ENCODE data around the gene ADAMTSL4. TPM values are rescaled to one million over a fixed set of nuclear protein-coding genes. Genes with fewer than 3 reads are reported as not detected.

Gene ADAMTSL4
- total RNA-seq, 1 donor from 2014 or later = 46.3 TPM

DNA sequence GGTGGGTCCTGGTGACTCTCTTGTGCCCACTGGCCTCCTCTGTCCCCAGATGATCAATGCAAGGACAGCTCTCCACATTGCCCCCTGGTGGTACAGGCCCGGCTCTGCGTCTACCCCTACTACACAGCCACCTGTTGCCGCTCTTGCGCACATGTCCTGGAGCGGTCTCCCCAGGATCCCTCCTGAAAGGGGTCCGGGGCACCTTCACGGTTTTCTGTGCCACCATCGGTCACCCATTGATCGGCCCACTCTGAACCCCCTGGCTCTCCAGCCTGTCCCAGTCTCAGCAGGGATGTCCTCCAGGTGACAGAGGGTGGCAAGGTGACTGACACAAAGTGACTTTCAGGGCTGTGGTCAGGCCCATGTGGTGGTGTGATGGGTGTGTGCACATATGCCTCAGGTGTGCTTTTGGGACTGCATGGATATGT lies 10.8 kb downstream of the ADAMTSL4 start:
- Histone ChIP-seq H3K4me3 (peak overlapping the region; percentile 64), H3K4me1 (peaks cover 61% of the 10 kb centered on the region)
- intact Hi-C loops (cut with micrococcal nuclease) = loop anchor here (2.0 kb wide), 1 partner anchor 61 kb away; no protein-coding TSS in a partner anchor

DNA sequence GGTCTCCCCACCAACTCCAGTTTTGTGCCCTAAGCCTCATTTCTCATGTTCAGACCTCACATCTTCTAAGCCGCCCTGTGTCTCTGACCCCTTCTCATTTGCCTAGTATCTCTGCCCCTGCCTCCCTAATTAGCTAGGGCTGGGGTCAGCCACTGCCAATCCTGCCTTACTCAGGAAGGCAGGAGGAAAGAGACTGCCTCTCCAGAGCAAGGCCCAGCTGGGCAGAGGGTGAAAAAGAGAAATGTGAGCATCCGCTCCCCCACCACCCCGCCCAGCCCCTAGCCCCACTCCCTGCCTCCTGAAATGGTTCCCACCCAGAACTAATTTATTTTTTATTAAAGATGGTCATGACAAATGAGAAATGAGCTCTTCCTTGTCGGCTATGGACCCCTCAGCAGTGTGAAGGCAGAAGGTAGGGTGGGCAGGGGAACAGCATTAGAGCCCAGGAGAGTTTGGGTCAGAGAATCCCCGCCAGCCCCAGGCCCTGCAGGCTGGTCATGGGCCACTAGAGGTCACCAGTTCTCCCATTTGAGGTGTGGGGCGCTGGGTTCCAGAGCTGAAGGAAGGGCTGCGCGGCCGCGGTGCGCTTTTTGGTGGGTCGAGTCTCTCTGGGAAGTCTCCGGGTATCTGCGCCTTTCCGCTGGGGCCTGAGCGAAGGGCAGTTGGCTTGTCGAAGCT lies 11.5 kb downstream of the ADAMTSL4 start:
- Histone ChIP-seq H3K36me3 (peaks cover 16% of the 10 kb centered on the region), H3K4me3 (peak overlapping the region; percentile 64), H3K27ac (replicated peaks) (peak overlapping the region; percentile 96), H3K9me3 (replicated peaks) (no peaks in the 10 kb centered on the region), H3K4me1 (peaks cover 68% of the 10 kb centered on the region), H3K27me3 (ENCODE audit: low read depth) (no peaks in the 10 kb centered on the region)
- intact Hi-C loops (cut with micrococcal nuclease) = loop anchor here (2.0 kb wide), 1 partner anchor 60 kb away; no protein-coding TSS in a partner anchor
- peak; percentile 90 for DNase-seq
- TF ChIP-seq, protein P1, sequence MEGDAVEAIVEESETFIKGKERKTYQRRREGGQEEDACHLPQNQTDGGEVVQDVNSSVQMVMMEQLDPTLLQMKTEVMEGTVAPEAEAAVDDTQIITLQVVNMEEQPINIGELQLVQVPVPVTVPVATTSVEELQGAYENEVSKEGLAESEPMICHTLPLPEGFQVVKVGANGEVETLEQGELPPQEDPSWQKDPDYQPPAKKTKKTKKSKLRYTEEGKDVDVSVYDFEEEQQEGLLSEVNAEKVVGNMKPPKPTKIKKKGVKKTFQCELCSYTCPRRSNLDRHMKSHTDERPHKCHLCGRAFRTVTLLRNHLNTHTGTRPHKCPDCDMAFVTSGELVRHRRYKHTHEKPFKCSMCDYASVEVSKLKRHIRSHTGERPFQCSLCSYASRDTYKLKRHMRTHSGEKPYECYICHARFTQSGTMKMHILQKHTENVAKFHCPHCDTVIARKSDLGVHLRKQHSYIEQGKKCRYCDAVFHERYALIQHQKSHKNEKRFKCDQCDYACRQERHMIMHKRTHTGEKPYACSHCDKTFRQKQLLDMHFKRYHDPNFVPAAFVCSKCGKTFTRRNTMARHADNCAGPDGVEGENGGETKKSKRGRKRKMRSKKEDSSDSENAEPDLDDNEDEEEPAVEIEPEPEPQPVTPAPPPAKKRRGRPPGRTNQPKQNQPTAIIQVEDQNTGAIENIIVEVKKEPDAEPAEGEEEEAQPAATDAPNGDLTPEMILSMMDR (IDR thresholded peaks at IDR 0.05; ENCODE audit: borderline replicate concordance) = peak; percentile 89

More for the DNA sequence above, 10.8 kb downstream of the ADAMTSL4 start:
- H3K27ac ChIP-seq (replicated peaks) = peak overlapping the region; percentile 96
- TF ChIP-seq, protein P1 (IDR thresholded peaks at IDR 0.05; ENCODE audit: borderline replicate concordance) = peak; percentile 94
- peak; percentile 78 for DNase-seq
- no peaks in the 10 kb centered on the region for H3K27me3 ChIP-seq (ENCODE audit: low read depth)
- H3K36me3 ChIP-seq = peaks cover 22% of the 10 kb centered on the region
- H3K9me3 ChIP-seq (replicated peaks) = no peaks in the 10 kb centered on the region

DNA sequence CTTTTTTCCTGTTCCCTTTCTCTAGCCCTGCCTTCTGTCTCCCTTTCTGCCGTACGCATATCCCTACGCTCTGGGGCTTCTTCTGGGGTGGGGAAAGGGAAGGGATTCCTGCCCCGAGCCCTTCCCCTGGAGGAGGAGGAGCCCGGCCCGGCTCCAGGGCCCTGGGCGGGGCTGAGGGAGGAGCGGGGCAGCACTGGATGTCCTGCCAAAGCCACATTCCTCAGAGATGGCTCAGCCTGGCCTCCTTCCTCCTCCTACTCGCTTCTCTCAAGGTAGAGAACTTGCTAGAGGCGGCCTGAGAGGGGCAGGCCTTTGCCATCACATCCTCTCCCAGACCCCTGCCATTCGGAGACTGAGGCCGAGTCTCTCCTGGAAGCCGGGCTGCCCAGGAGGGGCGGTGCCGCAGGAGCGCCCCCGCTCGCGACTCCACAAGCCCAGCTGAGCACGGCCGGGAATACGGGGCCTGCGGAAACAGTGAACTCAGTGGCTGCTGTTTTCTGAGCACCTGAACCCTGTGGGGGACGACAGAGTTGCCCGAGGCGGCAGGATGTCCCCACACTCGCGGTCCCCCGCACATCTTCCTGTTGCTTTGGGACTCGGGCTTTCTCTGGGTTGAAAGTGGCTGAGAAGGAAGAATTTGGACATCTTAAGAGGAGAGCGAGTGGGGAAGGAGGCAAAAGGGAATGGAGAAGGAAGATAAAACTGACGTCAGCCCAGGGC lies 12.2 kb downstream of the ADAMTSL4 start:
- Histone ChIP-seq H3K27me3 (ENCODE audit: low read depth) (no peaks in the 10 kb centered on the region), H3K36me3 (peaks cover 11% of the 10 kb centered on the region), H3K27ac (replicated peaks) (peak overlapping the region; percentile 96), H3K4me3 (peak overlapping the region; percentile 64), H3K4me1 (peaks cover 75% of the 10 kb centered on the region), H3K9me3 (replicated peaks) (no peaks in the 10 kb centered on the region)
- TF ChIP-seq, protein P1 (IDR thresholded peaks at IDR 0.05; ENCODE audit: borderline replicate concordance) = no peak
- DNase-seq = peak; percentile 94
- intact Hi-C loops (cut with micrococcal nuclease) = loop anchor here (2.0 kb wide), 1 partner anchor 59 kb away; no protein-coding TSS in a partner anchor

DNA sequence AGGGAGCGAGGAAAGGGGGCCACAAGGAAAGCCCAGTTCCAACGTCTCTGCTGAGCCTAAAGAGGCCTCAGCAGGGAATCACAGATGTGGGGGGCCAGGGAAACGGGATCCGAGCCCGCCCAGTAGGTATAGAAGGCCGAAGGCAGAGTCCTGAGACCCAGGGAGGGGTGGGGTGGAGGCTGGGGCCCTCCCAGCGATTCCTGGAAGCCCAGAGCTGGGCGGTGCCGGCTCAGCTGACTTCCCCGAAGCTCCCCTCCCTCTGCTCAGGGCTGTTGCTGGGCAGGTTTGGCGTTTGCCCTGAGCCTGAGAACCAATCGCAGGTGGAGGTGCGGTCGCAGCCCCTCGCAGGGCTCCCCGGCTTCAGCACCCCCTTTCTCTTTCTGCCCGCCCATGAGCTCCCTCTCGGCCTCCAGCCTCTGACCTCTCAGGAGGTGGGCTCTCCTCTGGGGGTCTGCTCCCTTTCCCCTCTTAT lies 12.8 kb downstream of the ADAMTSL4 start:
- H3K27me3 ChIP-seq (ENCODE audit: low read depth) = no peaks in the 10 kb centered on the region
- H3K27ac ChIP-seq (replicated peaks) = peak overlapping the region; percentile 96
- intact Hi-C loops (cut with micrococcal nuclease) = loop anchor here (2.0 kb wide), 1 partner anchor 59 kb away; no protein-coding TSS in a partner anchor
- peaks cover 81% of the 10 kb centered on the region for H3K4me1 ChIP-seq
- TF ChIP-seq, protein P1 (IDR thresholded peaks at IDR 0.05; ENCODE audit: borderline replicate concordance) = no peak
- peak overlapping the region; percentile 64 for H3K4me3 ChIP-seq
- peaks cover 6% of the 10 kb centered on the region for H3K36me3 ChIP-seq
- no peaks in the 10 kb centered on the region for H3K9me3 ChIP-seq (replicated peaks)
- peak; percentile 95 for DNase-seq

DNA sequence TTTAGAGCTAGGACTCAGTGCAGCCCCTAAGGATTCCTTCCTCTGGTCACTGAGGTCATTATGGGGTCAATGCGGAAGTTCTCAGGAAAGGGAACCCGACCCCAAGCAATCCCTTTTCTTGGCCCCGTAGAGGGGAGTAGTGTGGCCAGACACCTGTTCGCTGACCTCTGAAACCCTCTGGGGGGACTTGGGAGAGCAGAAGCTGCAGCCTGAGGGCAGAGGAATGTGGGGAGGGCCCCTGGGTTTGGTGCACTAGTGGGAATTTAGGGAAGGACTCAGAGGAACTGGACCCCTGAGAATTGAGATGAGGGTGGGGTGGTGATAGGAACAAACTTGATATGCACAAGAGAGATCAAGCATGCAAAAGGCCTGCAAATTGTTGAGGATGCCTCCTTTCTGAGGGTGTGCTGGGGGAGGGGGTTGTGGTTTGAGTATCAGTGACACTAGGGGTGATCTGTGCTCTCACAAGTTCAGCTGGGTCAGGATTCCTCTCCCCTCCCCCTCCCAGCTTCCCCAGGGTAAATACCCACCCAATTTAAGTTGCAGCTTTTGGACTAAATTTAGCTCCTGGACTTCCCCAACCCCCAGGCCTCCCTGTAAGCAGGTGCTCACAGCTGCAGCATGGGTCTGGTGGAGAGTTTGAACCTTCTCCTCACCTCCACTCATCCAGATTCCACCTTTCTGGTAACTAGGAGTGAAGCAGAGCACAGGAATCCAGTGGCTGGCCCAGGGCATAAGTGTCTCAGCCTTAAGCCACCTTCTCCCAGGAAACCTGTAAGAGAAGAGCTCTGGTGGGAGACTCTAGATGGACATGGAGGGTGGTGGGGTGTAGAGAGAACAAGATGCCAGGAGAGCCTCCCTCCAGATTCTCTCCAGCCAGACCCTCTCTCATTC lies 13.5 kb downstream of the ADAMTSL4 start:
- Histone ChIP-seq H3K36me3 (no peaks in the 10 kb centered on the region), H3K27me3 (ENCODE audit: low read depth) (no peaks in the 10 kb centered on the region), H3K9me3 (replicated peaks) (no peaks in the 10 kb centered on the region), H3K4me3 (peak overlapping the region; percentile 64), H3K27ac (replicated peaks) (peak overlapping the region; percentile 96), H3K4me1 (peaks cover 88% of the 10 kb centered on the region)
- DNase-seq = no peak
- intact Hi-C loops (cut with micrococcal nuclease) = no loop called here
- TF ChIP-seq, protein P1 (IDR thresholded peaks at IDR 0.05; ENCODE audit: borderline replicate concordance) = no peak

All from left ventricle myocardium inferior (tissue), 1 donor.